Hematopoietic multipotent progenitor cell treated with erythropoietin and hydrocortisone succinate and interleukin-3 and kit ligand, for 4 days (in vitro differentiated cells): Measurements from ENCODE around the gene LEF1.

Source experiments
- DNase-seq: peaks from one replicate; pipeline ENCODE4 v3.0.0-alpha.2; 2015

The LEF1 gene

DNA sequence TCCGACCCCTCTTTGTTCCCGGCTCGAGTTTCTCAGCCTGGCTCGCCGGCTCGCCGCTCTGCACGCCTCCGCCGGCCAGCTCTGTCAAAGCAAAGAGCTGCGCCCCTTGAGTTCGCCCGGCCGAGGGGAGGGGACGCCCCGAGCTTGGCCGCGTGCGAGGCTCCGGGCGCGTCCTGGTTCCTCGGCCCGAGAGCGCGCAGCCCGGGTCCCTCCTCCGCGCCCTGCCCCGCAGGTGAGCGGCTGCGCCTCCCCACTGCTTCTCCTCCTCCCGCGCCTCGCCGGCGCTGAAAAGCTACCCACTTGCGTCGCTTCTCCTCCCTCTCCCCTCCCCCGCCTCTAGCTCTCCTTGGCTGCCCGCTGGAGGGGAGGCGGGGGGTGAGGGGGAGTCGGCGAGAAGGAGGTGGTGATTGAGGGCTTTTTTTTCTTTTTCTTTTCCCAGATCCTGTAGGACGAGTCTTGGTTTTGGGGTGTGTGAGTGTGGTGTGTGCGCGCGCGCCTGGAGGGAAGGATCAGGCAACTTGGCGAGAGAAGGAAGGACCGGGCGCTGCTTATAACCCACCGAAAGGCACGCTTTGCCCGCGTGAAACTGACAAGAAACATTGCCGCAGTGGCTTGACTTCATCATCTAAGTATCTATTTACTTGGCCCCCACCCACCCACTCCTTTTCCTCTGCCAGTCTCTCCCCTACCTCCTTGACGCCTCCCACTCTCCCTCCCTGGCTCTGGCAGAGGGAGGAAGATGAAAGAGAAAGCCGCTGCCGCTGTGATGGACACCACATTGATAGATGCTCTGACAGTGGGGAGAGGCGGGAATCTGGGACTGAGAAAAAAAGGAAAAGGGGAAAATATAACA, at the start of gene LEF1:
TSS of gene LEF1 (minus strand) at position 262 of the 853 bp plus-strand sequence. CDS start 1,165 bp downstream, outside the sequence.
- peak; percentile 72 for DNase-seq

DNA sequence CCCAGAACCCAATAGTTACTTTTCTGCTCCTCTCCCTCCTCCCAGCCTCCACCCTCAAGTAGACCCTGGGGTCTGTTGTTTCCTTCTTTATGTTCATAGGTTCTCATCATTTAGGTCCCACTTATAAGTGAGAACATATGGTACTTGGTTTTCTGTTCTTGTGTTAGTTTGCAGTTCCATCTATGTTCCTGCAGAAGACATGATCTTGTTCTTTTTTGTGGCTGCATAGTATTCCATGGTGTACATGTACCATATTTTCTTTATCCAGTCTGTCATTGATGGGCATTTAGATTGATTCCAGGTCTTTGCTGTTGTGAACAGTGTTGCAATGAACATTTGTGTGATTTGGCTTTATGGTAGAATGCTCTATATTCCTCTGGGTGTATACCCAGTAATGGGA, 47.8 kb upstream of the LEF1 start:
- DNase-seq: no peak

DNA sequence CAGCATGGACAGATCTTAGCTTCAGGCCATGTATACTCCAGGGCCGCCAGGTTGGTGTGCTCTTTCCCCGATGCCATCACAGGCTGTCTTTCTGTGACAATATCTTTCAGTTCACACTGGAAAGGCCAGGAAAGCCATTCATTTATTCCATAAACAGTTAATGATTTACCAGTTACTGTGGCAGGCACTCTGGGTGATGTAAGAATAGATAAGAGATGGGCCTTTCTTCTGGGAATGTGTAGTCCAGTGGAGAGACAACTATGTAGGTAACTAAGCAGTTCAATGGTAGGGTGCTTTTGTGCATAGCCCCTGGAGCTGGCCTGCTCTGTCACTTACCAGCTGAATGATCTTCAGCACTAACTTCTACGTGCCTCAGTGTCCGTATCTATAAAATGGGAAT, 46.3 kb upstream of the LEF1 start:
- DNase-seq: no peak

DNA sequence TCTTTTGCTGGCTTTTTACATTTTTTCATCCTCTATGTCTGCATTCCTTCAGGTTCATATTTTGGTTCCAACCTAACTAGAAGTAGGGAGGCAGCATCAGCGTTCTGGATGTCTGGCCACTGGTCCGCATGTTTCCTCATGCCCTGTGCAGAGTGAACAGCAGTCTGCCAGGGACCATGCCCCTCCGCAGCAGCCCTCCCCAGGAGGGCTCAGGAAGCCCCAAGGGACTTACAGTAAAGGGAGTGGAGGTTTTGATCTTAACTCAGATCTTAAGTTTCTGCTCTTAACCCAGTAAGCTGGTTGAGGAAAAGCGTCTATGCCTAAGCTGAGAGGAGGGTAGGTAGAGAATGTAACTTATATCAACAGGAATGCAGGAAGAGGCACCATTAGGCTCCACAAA, 45.0 kb upstream of the LEF1 start:
- DNase-seq: no peak

DNA sequence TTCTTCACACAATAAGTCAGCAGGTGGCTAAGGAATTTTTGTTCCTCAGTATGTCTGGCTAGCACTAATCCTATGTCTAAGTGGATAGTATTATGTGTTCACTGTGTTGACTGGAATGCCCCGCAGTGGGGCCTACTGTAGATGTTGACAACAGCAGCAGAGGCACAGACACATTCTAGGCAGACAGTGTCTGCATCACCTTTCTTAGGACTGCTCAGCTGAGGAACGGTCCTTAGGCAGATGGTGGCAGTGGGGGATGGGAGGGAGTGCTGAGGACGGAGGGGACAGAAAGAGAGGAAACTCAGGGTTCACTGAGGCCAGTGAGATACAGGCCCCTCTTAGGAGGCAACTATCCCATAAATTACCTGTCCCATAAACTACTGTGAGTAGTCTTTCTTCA, 44.6 kb upstream of the LEF1 start:
- DNase-seq: no peak

DNA sequence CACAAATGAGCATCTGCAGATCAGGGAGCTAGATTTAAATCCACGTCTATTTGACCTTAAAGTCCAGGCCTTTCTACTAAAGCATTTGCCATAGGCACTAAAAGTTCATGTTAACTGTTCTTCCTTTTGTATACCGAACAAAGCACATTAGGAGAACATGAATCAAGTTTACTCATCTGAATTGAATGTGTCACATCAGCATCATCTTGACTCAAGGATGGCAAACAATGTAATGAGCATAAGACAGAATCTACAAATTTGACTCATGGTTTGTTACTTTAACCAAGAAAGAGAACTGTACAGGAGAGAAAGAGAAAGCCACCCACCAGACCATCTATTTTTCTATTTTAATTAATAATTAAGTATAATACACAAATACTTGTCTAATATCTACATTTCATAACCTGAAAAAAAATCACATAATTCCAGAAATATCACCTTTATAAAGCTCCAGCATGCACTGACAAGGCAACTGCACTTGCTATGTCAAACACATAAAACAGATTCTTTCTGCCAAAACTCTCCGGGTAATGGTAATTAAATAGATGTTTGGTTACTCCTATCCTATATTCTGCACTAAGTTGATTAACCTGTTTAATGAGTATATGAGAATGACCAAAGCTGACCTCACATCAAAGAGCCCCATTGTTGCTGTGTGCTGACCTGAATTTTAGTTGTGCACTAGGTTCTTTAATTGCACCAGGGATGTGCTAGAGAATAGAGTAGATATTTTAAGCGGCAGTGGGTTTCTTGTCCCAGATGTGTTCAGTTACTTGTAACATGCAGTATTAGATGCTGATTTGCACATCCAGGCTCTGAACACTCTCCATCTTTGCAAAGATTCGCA, 42.5 kb upstream of the LEF1 start:
- DNase-seq: no peak

DNA sequence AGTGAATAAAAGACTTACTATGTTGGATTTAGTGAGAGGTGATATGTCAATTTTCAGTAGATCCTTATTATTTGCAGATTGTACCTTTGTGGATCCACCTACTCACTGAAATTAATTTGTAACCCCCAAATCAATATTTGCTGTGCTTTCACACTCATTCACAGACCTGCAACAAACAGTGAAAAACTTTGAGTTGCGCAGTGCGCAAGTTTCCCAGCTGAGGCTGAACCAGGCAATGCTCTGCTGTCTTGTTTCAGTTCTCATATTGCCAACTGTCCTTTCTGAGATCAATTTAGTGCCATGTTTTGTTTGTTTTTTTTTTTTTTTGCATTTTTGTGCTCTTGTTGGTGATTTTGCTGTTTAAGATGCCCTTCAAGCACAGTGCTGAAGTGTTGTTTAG, 40.8 kb upstream of the LEF1 start:
- no peak for DNase-seq

DNA sequence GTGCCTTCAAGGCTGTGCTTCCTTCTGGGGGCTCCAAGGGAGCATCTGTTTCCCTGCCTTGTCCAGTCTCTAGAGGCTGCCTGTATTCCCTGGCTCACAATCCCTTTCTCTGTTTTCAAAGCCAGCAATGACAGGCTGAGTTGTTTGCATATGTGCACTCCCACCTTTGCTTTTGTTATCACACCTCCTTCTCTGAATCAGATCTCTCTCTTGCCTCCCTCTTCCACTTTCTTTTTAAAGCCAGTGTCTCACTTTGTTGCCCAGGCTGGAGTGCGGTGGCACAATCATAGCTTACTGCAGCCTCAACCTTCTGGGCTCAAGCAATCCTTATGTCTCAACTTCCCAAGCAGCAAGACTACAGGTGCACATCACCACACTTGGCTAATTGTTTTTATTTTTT, 37.1 kb upstream of the LEF1 start:
- no peak for DNase-seq

DNA sequence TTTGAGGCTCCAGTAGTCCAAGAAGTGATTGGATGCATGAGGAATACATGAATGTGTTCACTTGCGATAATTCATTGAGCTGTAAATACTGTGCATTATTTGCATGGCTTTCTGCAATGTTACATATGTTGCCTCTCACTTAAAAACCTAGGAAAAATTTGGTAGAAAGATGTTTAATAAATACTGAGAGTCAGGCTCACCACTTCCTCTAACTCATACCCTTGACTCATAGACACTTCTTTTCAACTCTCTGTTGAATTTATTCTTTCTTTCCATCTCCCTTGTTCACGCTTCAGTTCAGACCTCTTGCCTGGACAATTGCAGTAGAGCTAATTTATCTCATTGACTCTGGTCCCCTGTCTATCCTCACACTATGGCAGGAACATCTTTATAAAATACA, 35.8 kb upstream of the LEF1 start:
- DNase-seq: no peak

DNA sequence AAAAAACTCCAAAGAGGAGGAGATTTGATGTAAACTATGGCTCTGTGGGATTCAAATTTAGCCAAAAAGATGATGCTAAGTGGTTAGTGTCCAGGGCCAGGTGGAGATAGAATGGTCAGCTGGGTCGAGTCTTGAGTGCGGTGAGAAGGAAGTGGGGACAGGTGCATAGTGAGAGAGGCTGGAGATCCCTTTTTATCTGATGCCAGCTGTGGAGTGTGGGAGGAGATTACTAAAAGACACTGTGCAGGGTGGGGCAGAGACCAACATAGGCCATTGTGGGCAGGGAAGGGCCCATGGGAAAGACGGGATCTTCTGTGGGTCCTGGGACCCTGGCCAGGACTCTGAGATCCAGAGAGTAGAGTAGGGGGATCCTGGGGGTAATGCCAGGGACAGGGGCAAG, 34.6 kb upstream of the LEF1 start:
- no peak for DNase-seq

DNA sequence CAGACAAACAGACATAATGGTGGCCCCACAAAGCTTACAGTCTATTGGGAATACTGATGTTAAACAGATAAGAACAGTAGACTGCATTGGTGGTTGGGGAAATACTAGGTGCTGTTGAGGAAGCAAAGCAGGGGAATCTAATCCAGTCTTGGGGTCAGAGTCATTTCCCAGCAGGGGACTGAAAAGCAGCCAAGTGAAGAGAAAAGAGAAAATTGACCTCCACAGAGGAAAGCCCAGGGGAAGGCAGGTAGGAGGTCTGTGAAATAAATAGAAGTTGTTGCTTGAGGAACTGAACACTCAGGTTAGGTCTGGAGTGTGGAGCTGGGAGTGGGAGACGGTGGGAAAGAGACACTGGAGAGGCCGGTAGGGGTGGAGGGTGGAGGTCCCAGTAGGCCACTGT, 33.0 kb upstream of the LEF1 start:
- DNase-seq: no peak

DNA sequence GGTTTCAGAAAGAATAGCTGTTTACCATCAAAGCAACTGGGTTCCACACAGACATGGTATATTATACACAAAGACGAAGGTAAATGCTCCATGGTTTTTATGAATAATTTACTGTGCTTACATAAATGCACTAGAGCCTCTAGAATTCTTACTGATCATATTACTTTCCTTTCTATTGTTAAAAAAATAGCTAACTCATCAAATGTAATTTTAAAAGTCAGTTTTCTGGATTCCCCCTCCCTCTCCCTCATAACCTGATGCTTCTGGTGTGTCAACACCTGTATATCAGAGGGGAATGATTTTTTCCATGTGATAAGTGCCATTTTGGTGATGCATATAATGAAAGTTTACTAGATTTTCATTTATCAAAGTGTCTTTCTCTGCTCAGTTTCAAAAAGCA, 31.1 kb upstream of the LEF1 start:
- DNase-seq: no peak

DNA sequence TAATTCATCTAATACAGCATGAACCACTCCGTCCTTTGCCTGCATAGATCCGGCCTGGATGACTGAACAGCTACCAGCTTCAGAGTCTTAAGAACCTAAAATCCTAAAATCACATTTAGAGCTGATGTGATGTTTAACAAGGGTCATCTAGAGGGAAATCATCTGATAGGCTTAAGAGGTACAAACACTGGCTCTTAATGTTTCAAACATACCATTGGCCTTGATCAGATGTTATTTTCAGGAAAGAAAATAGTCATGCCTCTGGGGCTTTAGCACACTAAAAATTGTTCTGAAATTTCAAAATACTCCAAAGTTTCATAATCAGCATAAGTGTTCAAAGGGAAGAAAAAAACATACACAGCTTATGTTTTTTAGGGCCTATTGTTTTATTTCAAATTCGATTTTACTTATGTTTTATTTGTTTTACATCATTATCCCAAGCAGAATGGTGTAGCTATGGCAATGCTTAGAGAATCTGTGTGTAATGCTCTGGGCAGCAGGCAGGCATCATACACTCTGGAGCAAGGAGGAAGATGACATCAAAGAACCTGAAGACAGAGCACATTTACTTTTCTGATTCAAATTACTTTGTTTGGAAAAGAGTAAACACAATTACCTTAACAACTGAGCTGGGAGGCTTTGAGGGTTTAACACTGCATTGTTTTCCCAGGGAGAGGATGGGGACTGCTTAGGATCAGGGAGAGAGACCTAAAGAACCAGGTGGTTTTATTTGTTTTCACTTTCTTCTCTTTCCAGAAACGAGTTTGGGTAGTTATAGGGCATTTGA, 25.3 kb upstream of the LEF1 start:
- no peak for DNase-seq

DNA sequence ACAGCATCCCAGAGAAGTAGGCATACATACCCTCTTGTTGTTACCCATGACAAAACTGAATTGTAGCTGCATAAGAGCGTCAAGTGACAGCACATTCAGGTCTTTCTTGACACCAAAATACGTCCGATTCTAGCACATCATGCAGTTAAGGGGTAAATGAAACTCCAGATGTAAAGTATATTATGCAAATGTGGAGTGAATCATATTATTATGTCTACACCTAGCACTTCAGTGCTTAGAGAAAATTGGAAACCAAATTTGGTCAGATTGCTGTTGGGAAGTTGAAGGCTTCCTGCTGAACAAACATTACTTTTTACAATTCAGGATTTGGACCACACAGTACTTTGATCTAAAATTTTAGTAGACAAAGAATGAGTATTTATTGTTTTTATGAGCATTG, 24.2 kb upstream of the LEF1 start:
- DNase-seq: no peak

DNA sequence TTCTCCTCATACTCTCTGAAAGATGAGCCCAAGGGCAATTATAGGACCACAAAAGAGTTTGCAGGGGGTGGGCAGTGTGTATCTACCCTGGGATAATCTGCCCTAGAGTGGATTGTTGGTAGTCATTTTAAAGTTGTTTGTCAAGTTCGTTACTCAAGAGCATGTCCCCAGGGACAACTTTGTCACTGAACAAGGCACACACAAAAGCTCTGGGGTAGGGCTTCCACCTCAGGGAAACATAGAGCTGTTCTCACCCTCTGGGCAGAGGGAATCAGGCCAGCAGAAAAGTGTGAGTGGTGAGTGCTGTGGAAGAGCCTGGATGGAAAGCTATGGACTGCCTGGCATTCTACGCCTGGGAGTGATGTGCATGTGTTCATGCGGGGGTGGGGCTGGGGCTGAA, 23.3 kb upstream of the LEF1 start:
- no peak for DNase-seq

DNA sequence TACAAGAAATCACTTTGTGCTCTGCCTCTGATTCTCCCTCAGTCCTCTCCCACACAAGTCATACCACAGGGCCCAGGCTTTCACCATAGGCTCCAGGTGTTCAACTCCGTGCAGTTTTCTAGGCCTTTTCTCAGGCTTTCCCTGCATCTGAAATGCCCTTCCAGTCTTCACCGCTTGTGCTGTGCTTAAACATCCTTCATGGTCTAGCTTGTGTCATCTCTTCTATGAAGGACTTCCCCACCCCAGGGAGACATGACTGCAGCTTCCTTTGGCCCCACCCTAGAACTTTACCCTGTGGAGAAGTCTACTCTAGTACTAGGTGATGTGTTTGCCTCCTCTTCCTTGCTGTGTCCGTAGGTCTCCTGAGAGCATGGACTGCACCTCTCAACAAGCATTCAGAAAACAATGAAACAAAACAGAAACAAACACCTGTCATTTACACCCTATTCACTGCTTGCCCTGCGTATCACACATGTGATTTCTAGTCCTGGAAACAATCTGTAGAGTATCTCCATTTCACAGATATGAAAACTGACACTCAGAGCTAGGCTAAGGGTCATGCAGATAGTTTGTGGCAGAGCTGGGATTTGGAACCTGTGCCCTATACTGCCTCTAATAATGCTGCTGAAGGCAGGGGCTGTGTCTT, 22.7 kb upstream of the LEF1 start:
- DNase-seq: no peak

DNA sequence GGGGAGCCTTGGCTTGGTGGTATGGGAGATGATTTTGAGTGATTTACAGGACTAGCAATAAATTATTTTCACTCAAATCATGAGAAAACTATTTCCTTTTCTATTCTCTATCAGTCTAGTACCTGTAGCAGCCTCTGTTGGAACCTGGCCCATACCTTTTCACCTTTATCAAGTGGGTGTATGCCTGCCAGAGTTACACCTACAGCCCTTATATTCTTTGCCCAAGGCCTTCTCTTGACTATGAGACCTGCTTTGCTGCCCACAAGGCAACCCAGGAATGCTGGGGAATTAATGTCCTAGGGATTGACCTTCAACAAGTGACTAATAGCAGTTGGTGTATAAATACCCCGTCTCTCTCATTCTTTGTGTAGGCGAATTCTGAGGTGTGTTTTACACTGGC, 20.0 kb upstream of the LEF1 start:
- DNase-seq: no peak

DNA sequence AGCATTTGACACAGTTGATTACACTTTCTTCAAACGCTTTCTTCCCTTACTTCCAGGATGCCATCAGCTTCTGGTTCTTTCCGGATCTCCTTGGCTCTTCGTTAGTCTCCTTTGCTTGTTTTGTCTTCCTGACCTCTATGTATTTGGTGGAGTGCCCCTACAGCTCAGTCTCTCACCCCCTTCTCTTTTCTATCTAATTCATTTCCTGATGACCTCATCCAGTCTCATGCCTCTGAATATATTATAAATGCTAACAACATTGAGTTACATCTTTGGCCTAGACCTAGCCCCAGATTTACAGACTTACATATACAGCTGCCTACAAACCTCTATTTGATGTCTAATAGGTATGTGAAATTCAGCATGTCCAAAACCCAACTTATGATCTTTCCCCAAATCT, 16.5 kb upstream of the LEF1 start:
- DNase-seq: no peak

DNA sequence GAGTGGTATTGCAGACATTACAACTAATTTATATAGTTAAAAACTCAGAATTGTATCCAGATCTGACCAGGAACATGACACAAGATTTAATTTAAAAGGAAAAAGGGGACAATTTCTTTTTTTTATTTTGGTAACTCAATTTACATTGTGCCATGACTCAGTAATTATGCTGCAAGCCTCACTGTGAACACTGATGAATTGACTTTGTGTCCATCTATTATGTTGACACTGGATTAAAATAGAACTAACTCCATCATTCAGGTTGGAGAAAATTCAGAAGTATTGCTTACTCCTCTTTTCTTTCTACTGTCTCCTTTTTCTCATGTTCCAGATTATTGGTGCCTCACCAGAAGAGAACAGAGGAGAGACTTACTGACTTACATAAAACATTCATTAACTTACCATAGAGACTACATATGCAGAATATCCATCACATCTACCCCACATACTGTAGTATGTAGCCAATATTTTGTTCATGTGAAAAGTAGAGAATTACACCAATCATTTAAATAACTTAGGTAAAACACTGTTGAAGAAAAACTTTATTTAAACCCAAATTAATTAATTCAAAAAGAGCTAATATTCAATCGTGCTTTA, 15.8 kb upstream of the LEF1 start:
- no peak for DNase-seq

DNA sequence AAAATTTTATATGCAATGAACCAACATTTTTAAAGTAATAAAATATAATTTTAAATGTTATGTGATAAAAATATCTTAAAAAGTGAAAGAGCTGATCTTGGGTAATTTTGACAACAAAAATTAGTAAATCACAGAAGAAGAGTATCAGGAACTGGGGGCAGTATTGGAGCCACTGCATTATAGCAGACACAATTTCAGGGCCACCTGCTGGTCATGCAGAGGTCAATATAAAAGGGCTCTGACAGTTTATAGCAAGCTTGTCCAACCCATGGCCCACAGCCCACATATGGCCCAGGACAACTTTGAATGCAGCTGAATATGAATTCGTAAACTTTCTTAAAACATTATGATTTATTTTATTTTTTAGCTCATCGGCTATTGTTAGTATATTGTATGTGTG, 13.0 kb upstream of the LEF1 start:
- peak; percentile 58 for DNase-seq

DNA sequence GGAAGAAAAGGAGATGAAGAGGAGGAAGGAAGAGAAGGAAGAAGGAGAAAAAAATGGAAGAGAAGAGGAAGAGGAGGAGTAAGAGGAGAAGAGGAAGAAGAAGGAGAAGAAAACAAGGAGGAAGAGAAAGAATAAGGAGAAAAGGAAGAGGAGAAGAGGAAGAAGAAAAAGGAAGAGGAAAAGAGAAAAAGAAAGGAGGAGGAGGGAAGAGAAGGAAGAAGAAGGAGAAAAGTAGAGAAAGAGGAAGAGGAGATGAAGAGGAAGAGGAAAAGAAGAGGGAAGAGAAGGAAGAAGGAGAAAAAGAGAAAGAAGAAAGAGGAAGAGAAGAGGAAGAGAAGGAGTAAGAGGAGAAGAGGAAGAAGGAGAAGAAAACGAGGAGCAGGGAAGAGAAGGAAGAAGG, 11.8 kb upstream of the LEF1 start:
- no peak for DNase-seq

DNA sequence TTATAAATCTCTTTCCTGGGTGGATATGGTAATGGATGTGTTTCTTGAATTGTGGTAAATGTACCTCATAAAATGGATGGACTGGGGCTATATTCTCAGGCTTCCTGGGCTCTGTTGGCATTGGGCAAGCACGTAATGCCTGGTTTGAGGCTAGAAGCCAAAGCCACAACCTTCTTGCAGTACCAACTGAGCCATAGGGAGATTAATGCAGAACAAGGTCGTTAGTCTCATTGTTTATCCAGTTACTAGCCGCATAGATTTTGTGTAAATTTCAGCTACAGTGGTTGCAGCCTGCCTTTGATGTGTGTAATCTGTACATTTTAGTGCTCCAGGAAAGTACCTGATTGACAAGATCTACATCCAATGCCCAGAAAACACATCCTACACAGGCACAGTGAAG, 7.2 kb upstream of the LEF1 start:
- no peak for DNase-seq

DNA sequence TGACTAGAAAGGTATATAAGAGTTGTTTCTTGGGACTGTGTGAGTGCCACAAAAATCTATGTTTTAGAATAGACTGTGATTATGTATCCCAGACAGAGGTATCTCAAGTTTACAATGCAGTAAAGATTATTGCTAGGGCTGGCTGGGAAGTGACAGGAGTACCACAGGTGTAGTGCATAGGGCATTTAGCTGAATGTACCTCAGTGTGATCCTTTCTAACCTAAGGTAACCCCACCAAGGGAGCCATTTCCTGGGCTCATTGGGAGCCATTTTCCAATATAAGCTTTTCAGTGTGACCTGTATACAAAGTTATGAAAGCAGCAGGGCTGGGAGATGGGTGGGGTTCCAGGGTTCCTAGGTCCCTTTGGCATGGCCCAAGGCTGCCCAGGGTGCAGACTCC, 6.1 kb upstream of the LEF1 start:
- DNase-seq: no peak
